Ovary (tissue), 3 donors: ENCODE measurements around the gene S1PR1.

Experiments used
- EP300 ChIP-seq: sonication (generic); formaldehyde crosslinking; IDR thresholded peaks from one replicate; pipeline ENCODE4 v1.6.1; 2017; ENCODE audit warnings: antibody characterized with exemption
- POLR2A ChIP-seq: fragments of 450-650 bp; IDR thresholded peaks from one replicate; pipeline ENCODE4 v1.6.1; 2017; ENCODE audit warnings: antibody characterized with exemption, mild to moderate bottlenecking, moderate library complexity
- TF ChIP-seq, protein P1 (sequence below), 3 donors: fragments of 450-650 bp in 2 of 3; fragments of 200-600 bp in 1 of 3; IDR thresholded peaks; one replicate each; pipeline versions ENCODE4 v1.5.1 to v1.8.0; 2016 to 2022; ENCODE audit warnings: antibody characterized with exemption in 3 of 3, mild to moderate bottlenecking in 1 of 3
- donor health status: DM: no; HTN: no; CAD: no.

DNA sequence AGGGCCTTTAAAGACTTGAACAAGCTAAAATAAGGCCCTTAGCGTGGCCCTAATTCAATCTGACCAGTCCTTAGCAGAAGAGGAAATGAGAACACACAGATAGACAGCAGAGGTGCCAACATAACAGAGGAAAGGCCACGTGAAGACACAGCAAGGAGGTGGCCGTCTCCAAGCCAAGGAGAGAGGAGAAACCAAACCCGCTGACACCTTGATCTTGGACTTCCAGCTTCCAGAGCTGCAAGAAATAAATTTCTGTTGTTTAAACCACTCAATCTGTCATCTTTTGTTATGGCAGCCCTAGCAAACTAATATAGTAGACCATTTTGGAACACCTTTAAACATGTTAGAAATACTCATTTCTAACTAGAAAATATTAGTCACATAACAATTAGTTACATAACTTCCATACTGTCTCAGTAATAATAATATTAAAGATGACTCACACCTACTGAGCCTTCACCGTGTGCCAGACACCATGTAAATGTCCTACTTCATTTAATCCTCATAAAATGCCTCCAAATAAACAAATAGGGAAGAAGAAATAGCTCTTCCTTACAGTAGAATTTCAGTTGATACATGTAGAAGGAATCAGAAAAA, 47.9 kb downstream of the S1PR1 start:
- TF ChIP-seq, protein P1, sequence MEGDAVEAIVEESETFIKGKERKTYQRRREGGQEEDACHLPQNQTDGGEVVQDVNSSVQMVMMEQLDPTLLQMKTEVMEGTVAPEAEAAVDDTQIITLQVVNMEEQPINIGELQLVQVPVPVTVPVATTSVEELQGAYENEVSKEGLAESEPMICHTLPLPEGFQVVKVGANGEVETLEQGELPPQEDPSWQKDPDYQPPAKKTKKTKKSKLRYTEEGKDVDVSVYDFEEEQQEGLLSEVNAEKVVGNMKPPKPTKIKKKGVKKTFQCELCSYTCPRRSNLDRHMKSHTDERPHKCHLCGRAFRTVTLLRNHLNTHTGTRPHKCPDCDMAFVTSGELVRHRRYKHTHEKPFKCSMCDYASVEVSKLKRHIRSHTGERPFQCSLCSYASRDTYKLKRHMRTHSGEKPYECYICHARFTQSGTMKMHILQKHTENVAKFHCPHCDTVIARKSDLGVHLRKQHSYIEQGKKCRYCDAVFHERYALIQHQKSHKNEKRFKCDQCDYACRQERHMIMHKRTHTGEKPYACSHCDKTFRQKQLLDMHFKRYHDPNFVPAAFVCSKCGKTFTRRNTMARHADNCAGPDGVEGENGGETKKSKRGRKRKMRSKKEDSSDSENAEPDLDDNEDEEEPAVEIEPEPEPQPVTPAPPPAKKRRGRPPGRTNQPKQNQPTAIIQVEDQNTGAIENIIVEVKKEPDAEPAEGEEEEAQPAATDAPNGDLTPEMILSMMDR (IDR thresholded peaks at IDR 0.05): no peak
- TF ChIP-seq EP300: no peak
- no peak for TF ChIP-seq POLR2A
